Mucosa of rectum (tissue), 2 donors: Measurements from ENCODE around the gene DPEP3.
A peak's percentile ranks its signal among the peaks of the same experiment; 100 is the strongest.
"Not testable (repeated sequence)": the region's sequence is repeated elsewhere in the genome, so short reads cannot be mapped to it uniquely, and the experiment has no call there.

Experiments
- H3K27ac ChIP-seq, 2 donors: one replicate each; pipeline ENCODE4 v1.7.0; 2013; ENCODE audit warnings: inconsistent platforms in 2 of 2, low read depth in 2 of 2, low read length in 2 of 2
- H3K27me3 ChIP-seq, 2 donors: one replicate each; pipeline ENCODE4 v1.7.0; 2013; ENCODE audit warnings: low read length in 2 of 2; ENCODE audit not compliant: control insufficient read depth in 2 of 2, insufficient read depth in 2 of 2
- H3K36me3 ChIP-seq, 2 donors: one replicate each; pipeline ENCODE4 v1.7.0; 2013; ENCODE audit warnings: low read length in 2 of 2; ENCODE audit not compliant: control insufficient read depth in 2 of 2, insufficient read depth in 2 of 2
- H3K4me1 ChIP-seq, 2 donors: one replicate each; pipeline ENCODE4 v1.7.0; 2013; ENCODE audit warnings: low read length in 2 of 2, mild to moderate bottlenecking in 1 of 2; ENCODE audit not compliant: control insufficient read depth in 2 of 2, insufficient read depth in 2 of 2
- H3K4me3 ChIP-seq, 2 donors: one replicate each; pipeline ENCODE4 v1.7.0; 2013; ENCODE audit warnings: low read length in 2 of 2
- H3K9ac ChIP-seq, 2 donors: one replicate each; pipeline ENCODE4 v1.7.0; 2013; ENCODE audit warnings: low read length in 2 of 2, low read depth in 1 of 2, mild to moderate bottlenecking in 1 of 2
- H3K9me3 ChIP-seq, 2 donors: one replicate each; pipeline ENCODE4 v1.7.0; 2013; ENCODE audit warnings: low read length in 2 of 2; ENCODE audit not compliant: control insufficient read depth in 2 of 2
- donor health status: healthy.
- donor health status: Normal muscosa, but diverticular disease.

Gene DPEP3

GRCh38 chr16:67939507-67940445 is 40.5 kb downstream of the DPEP3 start:
- Histone ChIP-seq H3K9me3 (no peaks in the 10 kb centered on the region), H3K9ac (no peak overlapping the region), H3K4me3 (no peak overlapping the region), H3K27me3 (no peaks in the 10 kb centered on the region), H3K27ac (no peak overlapping the region), H3K4me1 (peaks cover 29 to 32% of the 10 kb centered on the region in 2 donors), H3K36me3 (peaks cover 6 to 9% of the 10 kb centered on the region in 2 donors)

GRCh38 chr16:67937713-67938112 is 42.6 kb downstream of the DPEP3 start:
- H3K27ac ChIP-seq = peak overlapping the region in 1 of 2 donors; percentile 96
- peaks cover 17 to 20% of the 10 kb centered on the region in 2 donors for H3K36me3 ChIP-seq
- H3K9ac ChIP-seq = peak overlapping the region in 1 of 2 donors; percentile 98
- not testable (repeated sequence) for H3K9me3 ChIP-seq, H3K27me3 ChIP-seq, H3K4me3 ChIP-seq
- H3K4me1 ChIP-seq = peaks cover 23 to 26% of the 10 kb centered on the region in 2 donors

- Histone ChIP-seq H3K9ac (peak overlapping the region; percentile 98), H3K9me3 (no peaks in the 10 kb centered on the region), H3K4me3 (peak overlapping the region; percentile 95 to 99), H3K27ac (peak overlapping the region; percentile 94 to 96), H3K4me1 (peaks cover 23 to 26% of the 10 kb centered on the region in 2 donors), H3K27me3 (no peaks in the 10 kb centered on the region), H3K36me3 (peaks cover 17 to 25% of the 10 kb centered on the region in 2 donors)
These were observed 43.3 kb downstream of the DPEP3 start for GRCh38 chr16:67936880-67937605.

- Histone ChIP-seq H3K27ac (peak within 1 kb of the TSS; percentile 94 to 96), H3K4me1 (peaks cover 23 to 26% of the 10 kb centered on the region in 2 donors), H3K4me3 (peak within 1 kb of the TSS; percentile 95 to 99), H3K9me3 (no peaks in the 10 kb centered on the region), H3K27me3 (no peaks in the 10 kb centered on the region), H3K9ac (peak within 1 kb of the TSS; percentile 98), H3K36me3 (peaks cover 17 to 31% of the 10 kb centered on the region in 2 donors)
These were observed 44.0 kb downstream of the DPEP3 start, which contains the start of gene PSMB10 for GRCh38 chr16:67936124-67936879. Gene PSMB10, minus strand, starts transcription at chr16:67936850. Its CDS starts 101 bp downstream, at chr16:67936749.

GRCh38 chr16:67935402-67936123 is 44.7 kb downstream of the DPEP3 start:
- Histone ChIP-seq H3K4me1 (peaks cover 23 to 26% of the 10 kb centered on the region in 2 donors), H3K36me3 (peaks cover 17 to 38% of the 10 kb centered on the region in 2 donors), H3K27me3 (no peaks in the 10 kb centered on the region), H3K27ac (peak overlapping the region; percentile 94 to 96), H3K9me3 (no peaks in the 10 kb centered on the region), H3K9ac (peak overlapping the region; percentile 98), H3K4me3 (peak overlapping the region; percentile 95 to 99)

- Histone ChIP-seq H3K4me3 (peak overlapping the region; percentile 95 to 99), H3K9me3 (no peaks in the 10 kb centered on the region), H3K9ac (peak overlapping the region; percentile 27 to 98), H3K36me3 (peaks cover 20 to 43% of the 10 kb centered on the region in 2 donors), H3K27ac (peak overlapping the region; percentile 26 to 96), H3K27me3 (no peaks in the 10 kb centered on the region), H3K4me1 (peaks cover 21 to 23% of the 10 kb centered on the region in 2 donors)
These were observed 45.2 kb downstream of the DPEP3 start for GRCh38 chr16:67935101-67935401.

- peak overlapping the region; percentile 0 to 95 for H3K4me3 ChIP-seq
- H3K9ac ChIP-seq = peak overlapping the region in 1 of 2 donors; percentile 98
- H3K9me3 ChIP-seq = no peaks in the 10 kb centered on the region
- peaks cover 21 to 49% of the 10 kb centered on the region in 2 donors for H3K36me3 ChIP-seq
- H3K4me1 ChIP-seq = peaks cover 18 to 20% of the 10 kb centered on the region in 2 donors
- no peak overlapping the region for H3K27ac ChIP-seq
- H3K27me3 ChIP-seq = no peaks in the 10 kb centered on the region
These were observed 45.8 kb downstream of the DPEP3 start for GRCh38 chr16:67934306-67935100.

- H3K27me3 ChIP-seq = no peaks in the 10 kb centered on the region
- H3K4me3 ChIP-seq = no peak overlapping the region
- H3K9me3 ChIP-seq = no peaks in the 10 kb centered on the region
- H3K36me3 ChIP-seq = peaks cover 21 to 55% of the 10 kb centered on the region in 2 donors
- H3K9ac ChIP-seq = no peak overlapping the region
- peaks cover 18 to 20% of the 10 kb centered on the region in 2 donors for H3K4me1 ChIP-seq
- H3K27ac ChIP-seq = no peak overlapping the region
These were observed 46.5 kb downstream of the DPEP3 start for GRCh38 chr16:67933805-67934204.

- Histone ChIP-seq H3K9ac (no peak overlapping the region), H3K4me3 (no peak overlapping the region), H3K27ac (no peak overlapping the region), H3K27me3 (no peaks in the 10 kb centered on the region), H3K9me3 (no peaks in the 10 kb centered on the region), H3K4me1 (peaks cover 18 to 19% of the 10 kb centered on the region in 2 donors), H3K36me3 (peaks cover 30 to 64% of the 10 kb centered on the region in 2 donors)
These were observed 47.8 kb downstream of the DPEP3 start for GRCh38 chr16:67932462-67932840.
